Stimulated activated CD4-positive, alpha-beta T cell treated with anti-CD3 and anti-CD28 coated beads, Interleukin-2, amount 100 ng/mL, for 48 hours (primary cell): ENCODE data around the gene DTX3L.

Source experiments
- DNase-seq, 2 donors: peaks; one replicate each; pipeline ENCODE4 v3.0.0-alpha.2; 2020

DTX3L gene

DNA sequence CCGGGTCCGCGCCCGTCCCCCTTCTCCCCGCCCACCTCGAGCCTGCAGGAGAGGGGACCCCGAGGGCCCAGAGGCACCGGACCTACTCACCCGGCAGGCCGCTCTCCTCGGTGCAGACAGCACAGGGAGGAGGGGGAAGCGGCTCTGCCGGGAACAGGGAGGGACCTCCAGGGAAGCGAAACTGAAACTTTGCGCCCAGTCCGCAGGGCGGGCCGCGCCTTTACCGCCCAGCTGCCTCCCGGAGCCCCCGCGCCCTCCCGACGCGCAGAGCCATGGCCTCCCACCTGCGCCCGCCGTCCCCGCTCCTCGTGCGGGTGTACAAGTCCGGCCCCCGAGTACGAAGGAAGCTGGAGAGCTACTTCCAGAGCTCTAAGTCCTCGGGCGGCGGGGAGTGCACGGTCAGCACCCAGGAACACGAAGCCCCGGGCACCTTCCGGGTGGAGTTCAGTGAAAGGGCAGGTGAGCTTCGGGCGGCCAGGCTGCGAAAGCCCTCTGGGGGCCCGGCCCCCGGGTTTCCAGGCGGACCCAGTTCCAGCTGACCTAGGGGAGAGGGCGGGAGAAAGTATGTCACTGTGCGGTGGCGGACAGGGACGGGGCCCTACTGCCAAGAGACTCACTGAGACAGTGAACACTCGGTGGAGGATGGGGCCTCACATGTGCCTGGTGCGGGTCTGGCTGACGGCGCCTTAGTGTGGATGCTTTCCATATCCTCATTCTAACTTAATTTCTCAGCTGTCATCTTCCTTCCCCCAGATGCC is at the start of gene DTX3L, which contains the start of gene PARP9:
Gene DTX3L (plus strand): TSS at position 184 of the 758 bp plus-strand sequence. CDS start 89 bp downstream, at position 273.
Gene PARP9 (minus strand): TSS at position 146 of the 758 bp plus-strand sequence. CDS start 4,680 bp downstream, outside the sequence.
- peak; percentile 63 to 67 for DNase-seq

DNA sequence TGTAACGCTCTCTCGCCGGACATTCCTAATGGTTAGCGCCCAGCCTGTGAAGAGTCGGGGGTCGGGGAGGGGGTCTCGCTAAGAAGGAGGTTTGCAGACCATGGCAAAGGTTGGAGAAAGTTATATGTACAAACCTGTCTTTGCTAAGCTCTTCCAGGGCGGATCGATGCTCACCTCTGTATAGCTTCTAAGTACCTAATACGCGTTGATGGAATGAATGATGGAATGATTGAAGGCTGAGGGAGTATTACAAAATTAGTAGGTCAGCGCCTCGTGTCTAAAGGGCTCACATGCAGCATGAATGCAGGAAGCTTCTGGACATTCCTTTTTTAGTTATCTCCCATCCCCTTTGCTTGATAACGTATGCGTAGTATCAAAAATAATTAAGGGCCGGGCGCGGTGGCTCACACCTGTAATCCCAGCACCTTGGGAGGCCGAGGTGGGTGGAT is 49.1 kb upstream of the DTX3L start:
- no peak for DNase-seq

GRCh38 chr3:122515870-122516269 is 48.3 kb upstream of the DTX3L start:
- DNase-seq = no peak

GRCh38 chr3:122516846-122517360 is 47.2 kb upstream of the DTX3L start:
- no peak for DNase-seq

- no peak for DNase-seq
Observed at GRCh38 chr3:122519693-122520092, 44.4 kb upstream of the DTX3L start.

- DNase-seq = no peak
Observed at GRCh38 chr3:122520861-122521260, 43.3 kb upstream of the DTX3L start.

- no peak for DNase-seq
Observed at GRCh38 chr3:122523317-122523716, 40.8 kb upstream of the DTX3L start.

- no peak for DNase-seq
Observed at GRCh38 chr3:122530164-122530563, 34.0 kb upstream of the DTX3L start.

GRCh38 chr3:122533480-122533879 is 30.7 kb upstream of the DTX3L start:
- no peak for DNase-seq

DNA sequence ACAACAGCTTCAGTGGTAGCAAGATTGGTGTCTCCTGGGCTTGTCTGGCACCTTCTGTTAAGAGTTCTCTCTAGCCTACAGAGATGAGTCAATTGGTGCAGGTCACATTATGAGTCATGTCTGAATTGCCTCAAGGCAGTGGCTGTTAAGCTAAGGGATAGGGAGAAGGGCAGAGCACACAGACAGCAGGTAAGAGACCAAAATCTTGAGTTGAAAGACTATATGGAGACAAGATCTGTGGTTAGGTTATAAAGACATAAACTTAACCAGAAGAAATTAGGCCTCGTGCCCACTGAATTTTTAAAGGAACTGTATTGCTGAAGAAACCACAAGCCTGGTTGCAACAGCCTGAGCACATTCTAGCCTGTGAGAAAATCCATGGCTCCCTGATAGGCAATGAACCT is 30.2 kb upstream of the DTX3L start:
- peak; percentile 30 to 36 for DNase-seq

DNA sequence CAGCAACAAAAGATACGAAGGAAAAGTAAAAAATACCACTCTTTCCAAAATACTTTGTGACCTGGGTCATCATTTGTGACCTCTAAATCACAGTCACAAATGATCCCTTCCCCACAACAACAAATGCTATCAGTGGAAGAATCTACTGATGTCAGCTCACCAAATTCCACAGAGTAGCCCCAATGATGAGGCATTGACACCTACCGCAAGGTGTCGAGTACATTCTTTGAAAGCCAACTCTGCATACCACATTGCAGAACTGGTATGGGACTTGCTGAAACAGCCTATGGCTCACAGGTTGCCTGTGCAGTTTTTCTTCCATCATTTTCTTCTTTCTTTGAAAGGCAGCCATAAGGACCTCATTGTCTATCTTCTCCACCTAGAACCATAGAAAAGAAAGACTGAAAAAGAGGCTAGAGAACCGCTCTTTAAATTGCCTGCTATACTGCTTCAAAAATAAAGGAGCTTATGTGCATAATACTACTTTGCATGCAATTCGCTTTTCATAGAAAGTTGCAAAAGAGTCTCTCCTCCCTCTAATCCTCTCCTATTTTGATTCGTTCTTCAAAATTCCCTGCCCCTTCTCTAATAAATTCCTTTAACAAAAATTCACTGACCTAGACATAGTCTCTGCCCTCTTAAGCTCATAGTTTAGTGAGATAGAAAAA is 28.0 kb upstream of the DTX3L start:
- no peak for DNase-seq

GRCh38 chr3:122536632-122537001 is 27.5 kb upstream of the DTX3L start:
- DNase-seq = no peak

DNA sequence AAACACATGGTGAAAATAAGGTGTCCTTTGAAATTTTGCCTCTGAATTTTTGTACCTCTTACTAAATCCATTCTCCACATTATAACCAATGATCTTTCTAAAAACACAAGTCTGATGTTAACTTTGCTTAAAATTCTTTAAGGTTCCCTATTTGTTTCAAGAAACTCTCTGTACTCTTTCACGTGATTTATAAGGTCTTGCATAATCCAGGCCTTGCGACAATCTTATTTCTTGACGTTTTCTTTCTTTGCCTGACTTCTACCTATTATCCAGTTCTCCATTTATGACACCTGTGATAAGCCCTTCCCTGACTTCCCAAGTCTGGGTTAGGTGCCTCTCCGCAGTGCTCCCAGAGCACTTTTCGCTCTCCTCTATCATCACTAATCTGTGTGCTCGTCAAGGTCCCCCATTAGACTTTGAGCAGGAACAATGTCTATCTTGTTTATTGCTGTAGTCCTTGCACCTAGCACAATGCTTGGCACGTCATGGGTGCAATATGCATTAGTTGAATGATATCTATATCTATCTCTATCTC is 25.1 kb upstream of the DTX3L start:
- no peak for DNase-seq

DNA sequence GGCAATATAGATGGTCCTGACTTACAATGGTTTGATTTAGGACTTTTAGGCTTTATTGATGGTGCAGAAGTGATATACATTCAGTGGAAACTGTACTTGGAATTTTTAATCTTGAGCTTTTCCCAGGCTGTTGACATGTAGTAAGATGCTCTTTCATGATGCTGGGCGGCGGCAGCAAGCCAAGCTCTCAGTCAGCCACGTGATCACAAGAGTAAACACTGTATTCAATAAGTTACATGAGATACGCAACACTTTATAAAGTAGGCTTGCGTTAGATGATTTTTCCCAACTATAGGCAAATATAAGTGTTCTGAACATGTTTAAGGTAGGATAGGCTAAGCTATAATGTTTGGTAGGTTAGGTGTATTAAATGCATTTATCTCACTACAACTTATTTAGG is 18.0 kb upstream of the DTX3L start:
- no peak for DNase-seq

DNA sequence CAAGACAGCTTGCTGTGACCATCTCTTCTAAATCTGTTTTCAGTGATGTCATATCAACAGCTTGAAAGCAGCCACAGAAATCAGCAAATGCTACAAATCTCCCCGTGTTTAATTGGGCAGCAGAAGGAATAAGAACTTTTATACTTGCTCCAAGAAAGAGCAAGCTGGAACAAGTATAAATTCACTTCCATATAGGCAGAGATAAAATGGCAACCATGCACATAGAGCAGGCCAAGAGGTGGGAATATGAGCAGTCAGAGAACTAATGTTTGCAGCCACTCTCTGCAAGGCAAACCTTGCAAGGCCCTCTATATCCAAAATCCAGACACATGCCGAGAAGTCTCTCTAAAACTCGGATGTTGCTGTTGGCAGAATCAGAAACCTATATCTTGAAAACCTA is 16.1 kb upstream of the DTX3L start:
- DNase-seq = no peak

DNA sequence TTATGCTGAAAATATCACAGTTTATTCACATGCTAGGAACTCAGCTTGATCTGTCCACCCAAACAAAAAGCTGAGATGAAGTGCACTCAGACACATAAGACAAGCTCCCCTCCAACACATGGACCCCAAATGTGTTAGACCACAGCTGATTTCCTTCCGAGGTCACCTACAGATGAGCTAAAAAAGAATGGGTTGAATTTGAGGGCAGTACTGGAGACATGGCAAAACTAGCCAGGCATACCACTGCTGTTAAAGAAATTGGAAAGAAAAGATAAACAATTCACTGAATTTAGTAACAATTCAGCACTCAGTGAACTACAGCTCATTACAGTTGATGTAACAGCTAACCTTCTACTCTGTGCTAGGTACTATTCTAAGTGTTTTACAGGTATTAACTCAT is 15.5 kb upstream of the DTX3L start:
- no peak for DNase-seq

DNA sequence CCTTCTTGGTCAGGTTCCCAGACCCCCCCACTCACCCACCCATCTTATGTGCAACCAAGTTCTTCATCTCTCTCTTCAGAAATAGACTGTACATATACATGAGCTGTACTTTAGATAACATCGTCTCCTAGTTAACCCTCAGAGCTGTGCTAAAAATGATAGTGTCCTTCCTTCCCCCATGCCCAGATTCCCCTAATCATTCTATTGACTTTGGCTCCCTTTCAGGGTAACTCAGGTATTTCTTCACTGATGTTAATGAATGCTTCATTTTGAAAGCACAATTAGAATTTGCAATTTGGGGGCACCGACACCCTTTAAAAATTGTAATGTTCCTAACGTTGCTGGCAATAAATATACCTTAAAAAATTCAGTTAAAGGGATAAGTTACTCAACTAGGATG is 11.0 kb upstream of the DTX3L start:
- no peak for DNase-seq

GRCh38 chr3:122555275-122556071 is 8.7 kb upstream of the DTX3L start:
- DNase-seq = no peak

GRCh38 chr3:122557356-122557755 is 6.8 kb upstream of the DTX3L start:
- no peak for DNase-seq

GRCh38 chr3:122558605-122559004 is 5.5 kb upstream of the DTX3L start:
- DNase-seq = no peak

- no peak for DNase-seq
Observed at GRCh38 chr3:122559906-122560305, 4.2 kb upstream of the DTX3L start.

- peak; percentile 50 to 61 for DNase-seq
Observed at GRCh38 chr3:122560680-122561079, 3.5 kb upstream of the DTX3L start.
